ENCODE data around the gene A2M.

- TF ChIP-seq MAFK (IDR thresholded peaks at IDR 0.05; ENCODE audit: low read depth, low read length) (no peak), CTCF (conservative IDR thresholded peaks at IDR 0.05; ENCODE audit: low read depth, low read length) (no peak), FOS (IDR thresholded peaks at IDR 0.05; ENCODE audit: low read depth, low read length) (no peak), MAZ (IDR thresholded peaks at IDR 0.05; ENCODE audit: borderline replicate concordance, low read depth, low read length) (no peak), MXI1 (IDR thresholded peaks at IDR 0.05; ENCODE audit: borderline replicate concordance, low read depth, low read length) (no peak), RAD21 (IDR thresholded peaks at IDR 0.05; ENCODE audit: low read length) (no peak), POLR2A (IDR thresholded peaks at IDR 0.05; ENCODE audit: low read depth, low read length) (no peak), CHD1 (IDR thresholded peaks at IDR 0.05; ENCODE audit: low read depth, low read length) (no peak), SMC3 (IDR thresholded peaks at IDR 0.05; ENCODE audit: low read depth, low read length) (no peak), CEBPB (IDR thresholded peaks at IDR 0.05; ENCODE audit: low read depth, low read length) (no peak), RCOR1 (IDR thresholded peaks at IDR 0.05; ENCODE audit: insufficient replicate concordance, low read length) (no peak), ELK1 (IDR thresholded peaks at IDR 0.05; ENCODE audit: borderline replicate concordance, low read depth, low read length) (no peak), BHLHE40 (IDR thresholded peaks at IDR 0.05; ENCODE audit: low read depth, low read length) (no peak)
- TF ChIP-seq, protein P1, sequence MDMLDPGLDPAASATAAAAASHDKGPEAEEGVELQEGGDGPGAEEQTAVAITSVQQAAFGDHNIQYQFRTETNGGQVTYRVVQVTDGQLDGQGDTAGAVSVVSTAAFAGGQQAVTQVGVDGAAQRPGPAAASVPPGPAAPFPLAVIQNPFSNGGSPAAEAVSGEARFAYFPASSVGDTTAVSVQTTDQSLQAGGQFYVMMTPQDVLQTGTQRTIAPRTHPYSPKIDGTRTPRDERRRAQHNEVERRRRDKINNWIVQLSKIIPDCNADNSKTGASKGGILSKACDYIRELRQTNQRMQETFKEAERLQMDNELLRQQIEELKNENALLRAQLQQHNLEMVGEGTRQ (IDR thresholded peaks at IDR 0.05; ENCODE audit: low read depth, low read length) = no peak
Observed at GRCh38 chr12:9127936-9128663, 12.4 kb upstream of the A2M start.
